Activated naive CD8-positive, alpha-beta T cell treated with anti-CD3 and anti-CD28 coated beads for 36 hours (primary cell): ENCODE results near the gene TUBG1. TPM values are rescaled to one million over a fixed set of nuclear protein-coding genes. Genes with fewer than 3 reads are reported as not detected.

Source experiments
- total RNA-seq, 2 experiments: library from RNA; stranded (reverse); gene quantifications; one replicate each; pipeline ENCODE4 v1.2.3, GENCODE V29; 2021

The TUBG1 gene
- total RNA-seq, 2 experiments from 2014 or later: 93.1 to 95.4 TPM

Other genes with a start within 250 kb of the TUBG1 start
- 100 to 1,000 TPM; 221 to 223 TPM for gene STAT3, start 221.2 kb upstream of the TUBG1 start, total RNA-seq
- gene CAVIN1, start 186.4 kb upstream of the TUBG1 start, total RNA-seq: 1 to 10 TPM; 1.7 to 1.9 TPM
- 1 to 10 TPM; 3.4 to 5.6 TPM for gene ATP6V0A1, start 150.8 kb upstream of the TUBG1 start, total RNA-seq
- 10 to 100 TPM; 10.6 to 13.6 TPM for gene NAGLU, start 73.4 kb upstream of the TUBG1 start, total RNA-seq
- gene HSD17B1, start 56.8 kb upstream of the TUBG1 start, total RNA-seq: under 1 TPM; 0.25 to 0.26 TPM
- 100 to 1,000 TPM; 111 TPM for gene COASY, start 47.5 kb upstream of the TUBG1 start, total RNA-seq
- gene MLX, start 42.6 kb upstream of the TUBG1 start, total RNA-seq: 10 to 100 TPM; 57.3 to 57.5 TPM
- gene PSMC3IP, start 32.0 kb upstream of the TUBG1 start, total RNA-seq: 10 to 100 TPM; 32.5 to 36.2 TPM
- gene RETREG3, start 309 bp upstream of the TUBG1 start, total RNA-seq: 10 to 100 TPM; 18.3 to 22.7 TPM
- 1 to 10 TPM; 7.1 to 7.8 TPM for gene TUBG2, start 49.6 kb downstream of the TUBG1 start, total RNA-seq
- under 1 TPM; 0.85 to 0.90 TPM for gene PLEKHH3, start 67.3 kb downstream of the TUBG1 start, total RNA-seq
- under 1 TPM; 0.12 to 0.25 TPM for gene CCR10, start 72.2 kb downstream of the TUBG1 start, total RNA-seq
- under 1 TPM; 0.68 to 0.70 TPM for gene CNTNAP1, start 72.8 kb downstream of the TUBG1 start, total RNA-seq
- gene EZH1, start 135.4 kb downstream of the TUBG1 start, total RNA-seq: 10 to 100 TPM; 14.4 to 17.5 TPM
- not detected for gene RAMP2, start 151.5 kb downstream of the TUBG1 start, total RNA-seq
- gene VPS25, start 163.8 kb downstream of the TUBG1 start, total RNA-seq: 10 to 100 TPM; 90.4 to 91.7 TPM
- gene WNK4, start 170.9 kb downstream of the TUBG1 start, total RNA-seq: under 1 TPM; 0.25 to 0.26 TPM
- gene COA3, start 189.0 kb downstream of the TUBG1 start, total RNA-seq: 10 to 100 TPM; 42.0 to 42.2 TPM
- not detected for gene CNTD1, start 189.2 kb downstream of the TUBG1 start, total RNA-seq
- 10 to 100 TPM; 87.5 to 88.3 TPM for gene BECN1, start 214.6 kb downstream of the TUBG1 start, total RNA-seq
- 100 to 1,000 TPM; 227 to 235 TPM for gene PSME3, start 223.7 kb downstream of the TUBG1 start, total RNA-seq
- gene AOC2, start 234.9 kb downstream of the TUBG1 start, total RNA-seq: 1 to 10 TPM; 1.9 to 2.6 TPM
- 1 to 10 TPM; 1.2 to 1.5 TPM for gene AOC3, start 241.5 kb downstream of the TUBG1 start, total RNA-seq